Cardiac muscle cell (in vitro differentiated cells and primary cell): Measurements from ENCODE around the gene PHLDB3. TPM values are rescaled to one million over a fixed set of nuclear protein-coding genes. Genes with fewer than 3 reads are reported as not detected.
A peak's percentile ranks its signal among the peaks of the same experiment; 100 is the strongest.

Experiments used
- DNase-seq, 2 donors: peaks; one replicate each; pipeline versions ENCODE4 v3.0.0 to v3.0.0-alpha.2; 2010 to 2017; ENCODE audit warnings: low read depth in 1 of 2, low spot score in 1 of 2
- H3K27ac ChIP-seq: fragments of 200-600 bp; sonication (generic); 2 replicates; pipeline ENCODE4 v1.5.1; 2016
- H3K27me3 ChIP-seq: fragments of 200-600 bp; sonication (generic); 2 replicates; pipeline ENCODE4 v1.6.0; 2016; ENCODE audit warnings: control low read depth
- H3K36me3 ChIP-seq: fragments of 200-600 bp; sonication (generic); 2 replicates; pipeline ENCODE4 v1.5.1; 2016; ENCODE audit warnings: control low read depth
- H3K4me1 ChIP-seq: fragments of 200-600 bp; sonication (generic); 2 replicates; pipeline ENCODE4 v1.8.1; 2017; ENCODE audit warnings: low read depth, mild to moderate bottlenecking, mixed run types
- H3K4me3 ChIP-seq: fragments of 200-600 bp; sonication (generic); 2 replicates; pipeline ENCODE4 v1.5.1; 2016; ENCODE audit warnings: mild to moderate bottlenecking
- H3K9me3 ChIP-seq: fragments of 200-600 bp; sonication (generic); 2 replicates; pipeline ENCODE4 v1.5.1; 2017; ENCODE audit warnings: low read depth, mild to moderate bottlenecking, control low read depth
- CTCF ChIP-seq: IDR thresholded peaks from 2 replicates; pipeline ENCODE4 v1.5.1; 2012; ENCODE audit warnings: low read depth, mild to moderate bottlenecking, low read length
- polyA plus RNA-seq: library from polyadenylated mRNA; unstranded; fragments of >200 nt; fragmentation: Nextera tagmentation; extraction: Ambion mirVana; gene quantifications from 2 replicates; pipeline ENCODE4 v1.2.1, GENCODE V29; 2016
- total RNA-seq: library from RNA; depleted of rRNA; stranded (reverse); fragments of >200 nt; gene quantifications from 2 replicates; pipeline ENCODE4 v1.2.3, GENCODE V29; 2016

The PHLDB3 gene
- total and polyA plus RNA-seq, 2 experiments from 2014 or later: 11.2 to 45.9 TPM

GRCh38 chr19:43506629-43507028, 2.1 kb upstream of the PHLDB3 start:
- Histone ChIP-seq H3K36me3 (no peaks in the 10 kb centered on the region), H3K4me3 (no peak overlapping the region), H3K4me1 (no peaks in the 10 kb centered on the region), H3K27me3 (no peaks in the 10 kb centered on the region), H3K27ac (no peak overlapping the region), H3K9me3 (no peaks in the 10 kb centered on the region)
- no peak for TF ChIP-seq CTCF
- no peak for DNase-seq

DNA sequence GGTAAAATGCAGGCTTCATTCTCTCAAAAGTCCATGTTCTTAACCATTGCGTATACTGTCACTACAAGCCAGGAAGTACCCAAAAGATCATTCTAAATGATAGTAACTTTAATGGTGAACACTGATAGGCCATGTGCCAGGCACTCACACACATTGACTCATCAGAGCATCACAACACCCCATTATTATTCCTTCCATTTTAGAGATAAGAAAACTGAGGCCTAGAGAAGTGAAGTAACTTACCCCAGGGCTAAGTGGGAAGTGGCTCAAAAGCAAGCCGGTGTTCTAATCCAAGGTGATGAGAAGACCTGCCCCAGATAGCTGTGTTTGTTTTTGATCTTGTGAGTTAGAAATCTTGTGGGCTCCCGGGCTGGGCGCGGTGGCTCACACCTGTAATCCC, 1.4 kb upstream of the PHLDB3 start:
- Histone ChIP-seq H3K4me1 (no peaks in the 10 kb centered on the region), H3K9me3 (no peaks in the 10 kb centered on the region), H3K36me3 (no peaks in the 10 kb centered on the region), H3K4me3 (no peak overlapping the region), H3K27me3 (no peaks in the 10 kb centered on the region), H3K27ac (no peak overlapping the region)
- no peak for DNase-seq
- no peak for TF ChIP-seq CTCF

- no peaks in the 10 kb centered on the region for H3K36me3 ChIP-seq
- H3K27me3 ChIP-seq: no peaks in the 10 kb centered on the region
- no peak for TF ChIP-seq CTCF
- no peak overlapping the region for H3K27ac ChIP-seq
- no peaks in the 10 kb centered on the region for H3K4me1 ChIP-seq
- no peak for DNase-seq
- no peak overlapping the region for H3K4me3 ChIP-seq
- no peaks in the 10 kb centered on the region for H3K9me3 ChIP-seq
Observed at GRCh38 chr19:43505186-43505456, 575 bp upstream of the PHLDB3 start.

GRCh38 chr19:43503501-43504425, 783 bp downstream of the PHLDB3 start:
- Histone ChIP-seq H3K4me1 (no peaks in the 10 kb centered on the region), H3K27ac (peak overlapping the region; percentile 74), H3K4me3 (peak overlapping the region; percentile 53), H3K36me3 (no peaks in the 10 kb centered on the region), H3K27me3 (no peaks in the 10 kb centered on the region), H3K9me3 (no peaks in the 10 kb centered on the region)
- DNase-seq: peak; percentile 89 to 98
- no peak for TF ChIP-seq CTCF

GRCh38 chr19:43502419-43502976, 2.0 kb downstream of the PHLDB3 start:
- H3K36me3 ChIP-seq: no peaks in the 10 kb centered on the region
- no peaks in the 10 kb centered on the region for H3K4me1 ChIP-seq
- TF ChIP-seq CTCF: no peak
- no peak overlapping the region for H3K27ac ChIP-seq
- no peaks in the 10 kb centered on the region for H3K9me3 ChIP-seq
- DNase-seq: no peak
- H3K4me3 ChIP-seq: no peak overlapping the region
- no peaks in the 10 kb centered on the region for H3K27me3 ChIP-seq
